Osteocyte (in vitro differentiated cells): Measurements from ENCODE around the gene NUP133. TPM values are rescaled to one million over a fixed set of nuclear protein-coding genes. Genes with fewer than 3 reads are reported as not detected.

ENCODE experiments used
- DNase-seq: peaks from one replicate; pipeline ENCODE4 v3.0.0; 2021; ENCODE audit warnings: mixed read lengths; ENCODE audit not compliant: unreplicated experiment; ENCODE audit errors: extremely low spot score
- H3K27ac Mint-ChIP-seq: one replicate; pipeline ENCODE4 v1.8.0; 2021; ENCODE audit warnings: mild to moderate bottlenecking, mixed read lengths; ENCODE audit not compliant: unreplicated experiment
- H3K27me3 Mint-ChIP-seq: one replicate; pipeline ENCODE4 v1.8.0; 2021; ENCODE audit warnings: mixed read lengths; ENCODE audit not compliant: unreplicated experiment
- H3K36me3 Mint-ChIP-seq: one replicate; pipeline ENCODE4 v1.8.0; 2021; ENCODE audit warnings: mixed read lengths; ENCODE audit not compliant: unreplicated experiment
- H3K4me1 Mint-ChIP-seq: one replicate; pipeline ENCODE4 v1.8.0; 2021; ENCODE audit warnings: mixed read lengths; ENCODE audit not compliant: unreplicated experiment
- H3K4me3 Mint-ChIP-seq: one replicate; pipeline ENCODE4 v1.8.0; 2021; ENCODE audit warnings: mild to moderate bottlenecking, moderate library complexity, mixed read lengths; ENCODE audit not compliant: unreplicated experiment
- H3K9me3 Mint-ChIP-seq: one replicate; pipeline ENCODE4 v1.8.0; 2021; ENCODE audit warnings: mixed read lengths; ENCODE audit not compliant: unreplicated experiment
- total RNA-seq: library from RNA; stranded (reverse); gene quantifications from 2 replicates; pipeline ENCODE4 v1.2.1, GENCODE V29; 2021
- TF ChIP-seq, protein P1 (sequence below): fragments of 200-600 bp; sonication (generic); IDR thresholded peaks from 2 replicates; pipeline ENCODE4 v1.5.0; 2021; ENCODE audit warnings: antibody characterized with exemption, mild to moderate bottlenecking, moderate library complexity

NUP133 gene
- total RNA-seq, 1 donor from 2014 or later, result 40.4 TPM

DNA sequence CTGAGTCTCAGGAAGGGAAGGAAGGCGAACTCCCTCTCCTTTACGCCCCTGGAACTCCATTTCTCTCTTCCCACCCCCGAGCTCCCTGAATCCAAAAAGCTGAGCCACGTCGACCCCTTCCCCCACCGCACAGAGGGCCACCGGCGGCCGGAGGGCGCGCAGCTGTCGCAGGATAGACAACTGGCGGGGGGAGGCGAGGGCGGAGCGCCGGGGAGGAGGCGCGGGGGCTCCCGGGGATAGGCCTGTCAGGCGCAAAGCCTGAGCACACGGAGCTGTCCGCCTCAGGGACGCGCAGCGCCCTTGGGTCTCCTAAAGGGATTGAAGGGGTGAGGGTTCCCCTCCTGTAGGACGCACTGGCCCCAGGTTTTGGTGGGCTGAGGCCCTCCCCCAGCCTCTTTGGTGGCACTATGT lies 73.5 kb downstream of the NUP133 start:
- H3K27me3 Mint-ChIP-seq, result peaks cover 29% of the 10 kb centered on the region
- TF ChIP-seq, protein P1, sequence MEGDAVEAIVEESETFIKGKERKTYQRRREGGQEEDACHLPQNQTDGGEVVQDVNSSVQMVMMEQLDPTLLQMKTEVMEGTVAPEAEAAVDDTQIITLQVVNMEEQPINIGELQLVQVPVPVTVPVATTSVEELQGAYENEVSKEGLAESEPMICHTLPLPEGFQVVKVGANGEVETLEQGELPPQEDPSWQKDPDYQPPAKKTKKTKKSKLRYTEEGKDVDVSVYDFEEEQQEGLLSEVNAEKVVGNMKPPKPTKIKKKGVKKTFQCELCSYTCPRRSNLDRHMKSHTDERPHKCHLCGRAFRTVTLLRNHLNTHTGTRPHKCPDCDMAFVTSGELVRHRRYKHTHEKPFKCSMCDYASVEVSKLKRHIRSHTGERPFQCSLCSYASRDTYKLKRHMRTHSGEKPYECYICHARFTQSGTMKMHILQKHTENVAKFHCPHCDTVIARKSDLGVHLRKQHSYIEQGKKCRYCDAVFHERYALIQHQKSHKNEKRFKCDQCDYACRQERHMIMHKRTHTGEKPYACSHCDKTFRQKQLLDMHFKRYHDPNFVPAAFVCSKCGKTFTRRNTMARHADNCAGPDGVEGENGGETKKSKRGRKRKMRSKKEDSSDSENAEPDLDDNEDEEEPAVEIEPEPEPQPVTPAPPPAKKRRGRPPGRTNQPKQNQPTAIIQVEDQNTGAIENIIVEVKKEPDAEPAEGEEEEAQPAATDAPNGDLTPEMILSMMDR, result no peak
- H3K4me1 Mint-ChIP-seq, result peaks cover 12% of the 10 kb centered on the region
- no peaks in the 10 kb centered on the region for H3K36me3 Mint-ChIP-seq
- H3K4me3 Mint-ChIP-seq, result no peak overlapping the region
- DNase-seq, result no peak
- H3K27ac Mint-ChIP-seq, result no peak overlapping the region
- no peaks in the 10 kb centered on the region for H3K9me3 Mint-ChIP-seq

DNA sequence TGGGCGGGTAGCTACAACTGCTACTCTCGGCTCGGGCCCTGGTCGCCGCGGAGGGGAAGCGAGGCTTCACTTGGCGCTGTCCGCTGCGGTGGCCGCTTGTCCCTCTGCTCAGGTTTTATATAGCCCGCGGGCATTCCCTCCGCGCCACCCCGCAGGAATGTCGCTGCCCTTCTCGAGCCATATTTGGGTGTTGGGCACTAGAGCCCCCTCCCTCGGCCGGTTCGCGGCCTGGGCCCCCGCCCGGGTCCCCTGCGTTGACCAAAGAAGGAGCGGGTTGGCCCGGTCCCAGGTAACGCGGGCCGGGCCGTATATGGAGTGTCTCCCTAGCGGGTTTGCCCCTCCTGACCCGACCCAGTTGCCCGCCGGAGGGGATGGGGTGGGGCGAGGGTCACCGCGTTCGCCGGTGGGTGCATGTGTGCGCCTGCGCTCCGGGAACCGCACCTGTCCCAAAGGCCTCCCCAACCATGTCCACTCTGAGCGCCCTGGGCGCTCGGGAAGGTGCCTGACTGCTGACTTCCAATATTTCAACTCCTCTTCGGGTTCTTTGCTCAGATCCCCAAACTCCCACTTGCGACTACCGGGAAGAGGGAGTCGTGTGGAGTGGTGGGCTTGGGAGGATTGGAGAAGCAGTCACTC lies 74.0 kb downstream of the NUP133 start, which contains the start of gene ACTA1:
TSS of gene ACTA1 (minus strand) at position 90 of the 636 bp plus-strand sequence. CDS start 979 bp downstream, outside the sequence.
- DNase-seq, result no peak
- Mint-ChIP-seq H3K4me3 (no peak within 1 kb of the TSS), H3K4me1 (peaks cover 12% of the 10 kb centered on the region), H3K36me3 (no peaks in the 10 kb centered on the region), H3K27me3 (peaks cover 29% of the 10 kb centered on the region), H3K9me3 (no peaks in the 10 kb centered on the region), H3K27ac (no peak within 1 kb of the TSS)
- TF ChIP-seq, protein P1, result no peak

DNA sequence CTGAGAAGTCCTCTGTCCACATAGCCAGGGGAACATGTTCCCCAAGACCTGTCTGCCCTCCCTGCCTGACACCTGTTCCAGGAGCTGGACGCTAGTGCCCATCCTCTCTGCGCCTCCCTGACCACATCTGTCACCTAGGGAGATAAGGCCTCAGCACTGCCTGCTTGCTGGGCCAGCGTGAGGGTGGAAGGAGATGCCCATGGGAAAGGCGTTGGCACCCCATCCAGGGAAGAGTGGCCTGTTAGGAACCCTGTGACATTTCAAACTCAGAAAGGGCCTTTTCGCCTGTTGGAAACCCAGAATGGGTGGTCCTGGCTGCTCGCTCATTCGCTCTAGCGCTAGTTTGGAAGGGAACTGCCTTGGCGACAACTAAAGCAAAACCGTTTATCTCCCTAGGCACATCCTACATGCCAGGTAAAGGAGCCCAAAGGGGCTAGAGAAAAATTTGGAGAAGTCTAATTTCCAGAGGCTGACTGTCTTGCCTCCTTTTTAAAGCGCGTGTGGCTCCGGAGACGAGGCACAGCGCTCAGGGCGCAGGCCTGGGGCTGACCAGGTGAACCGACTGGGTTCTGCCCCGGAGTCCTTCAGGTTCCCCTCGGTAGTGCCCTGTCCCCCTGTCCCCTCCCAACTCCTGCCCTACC lies 74.7 kb downstream of the NUP133 start:
- Mint-ChIP-seq H3K4me3 (no peak overlapping the region), H3K4me1 (peaks cover 8% of the 10 kb centered on the region), H3K36me3 (no peaks in the 10 kb centered on the region), H3K27ac (no peak overlapping the region), H3K27me3 (peaks cover 31% of the 10 kb centered on the region), H3K9me3 (no peaks in the 10 kb centered on the region)
- TF ChIP-seq, protein P1, result no peak
- DNase-seq, result no peak

DNA sequence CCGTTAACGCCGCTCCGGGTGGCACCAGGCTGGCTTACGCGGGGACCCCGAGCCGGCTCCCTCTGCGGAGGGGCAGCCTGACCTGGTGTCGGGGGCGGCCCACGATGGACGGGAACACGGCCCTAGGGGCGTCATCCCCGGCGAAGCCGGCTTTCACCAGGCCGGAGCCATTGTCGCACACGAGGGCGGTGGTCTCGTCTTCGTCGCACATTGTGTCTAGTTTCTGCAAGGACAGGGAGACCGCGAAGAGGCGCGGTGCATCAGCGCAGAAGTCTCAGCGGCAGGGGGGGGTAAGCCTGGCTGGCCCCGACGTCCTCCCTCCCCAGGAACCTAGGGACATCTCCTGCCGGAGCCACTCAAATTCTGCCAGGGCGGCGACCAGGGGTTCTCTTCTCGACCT lies 75.2 kb downstream of the NUP133 start:
- DNase-seq, result no peak
- TF ChIP-seq, protein P1, result no peak
- no peak overlapping the region for H3K4me3 Mint-ChIP-seq
- peaks cover 36% of the 10 kb centered on the region for H3K27me3 Mint-ChIP-seq
- H3K36me3 Mint-ChIP-seq, result no peaks in the 10 kb centered on the region
- H3K4me1 Mint-ChIP-seq, result peaks cover 8% of the 10 kb centered on the region
- no peak overlapping the region for H3K27ac Mint-ChIP-seq
- H3K9me3 Mint-ChIP-seq, result no peaks in the 10 kb centered on the region

DNA sequence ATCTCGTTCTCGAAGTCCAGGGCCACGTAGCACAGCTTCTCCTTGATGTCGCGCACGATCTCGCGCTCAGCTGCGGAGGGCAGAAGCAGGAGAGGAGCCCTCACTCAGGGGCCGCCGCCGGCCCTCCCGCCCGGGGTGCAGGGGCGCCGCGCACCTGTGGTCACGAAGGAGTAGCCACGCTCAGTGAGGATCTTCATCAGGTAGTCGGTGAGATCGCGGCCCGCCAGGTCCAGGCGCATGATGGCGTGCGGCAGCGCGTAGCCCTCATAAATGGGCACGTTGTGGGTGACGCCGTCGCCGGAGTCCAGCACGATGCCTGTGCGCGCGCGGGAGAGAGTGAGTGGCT lies 76.1 kb downstream of the NUP133 start:
- TF ChIP-seq, protein P1, result no peak
- H3K36me3 Mint-ChIP-seq, result no peaks in the 10 kb centered on the region
- peaks cover 40% of the 10 kb centered on the region for H3K27me3 Mint-ChIP-seq
- H3K4me3 Mint-ChIP-seq, result no peak overlapping the region
- no peaks in the 10 kb centered on the region for H3K9me3 Mint-ChIP-seq
- DNase-seq, result no peak
- H3K27ac Mint-ChIP-seq, result no peak overlapping the region
- peaks cover 8% of the 10 kb centered on the region for H3K4me1 Mint-ChIP-seq
